SK-N-SH treated with all-trans-retinoic acid at 6 μM for 48 hours (cell line): ENCODE results near the gene SUSD4.

ENCODE experiments used
- ATAC-seq: fragments of 200-7000 bp; cut with Tn5 transposase; 3 replicates; pipeline ENCODE4 v1.9.1; 2020; ENCODE audit warnings: mild to moderate bottlenecking, moderate library complexity
- BACH2 ChIP-seq: fragments of 250-450 bp; sonication (Bioruptor Pico); IDR thresholded peaks from 2 replicates; pipeline ENCODE4 v1.9.0; 2021; ENCODE audit warnings: mild to moderate bottlenecking, borderline replicate concordance
- CSDC2 ChIP-seq: fragments of 250-450 bp; sonication (Bioruptor Pico); IDR thresholded peaks from 2 replicates; pipeline ENCODE4 v1.5.0; 2020; ENCODE audit warnings: mild to moderate bottlenecking, moderate library complexity
- ESRRG ChIP-seq: fragments of 250-450 bp; sonication (Bioruptor Pico); IDR thresholded peaks from 2 replicates; pipeline ENCODE4 v1.6.1; 2021; ENCODE audit warnings: mild to moderate bottlenecking
- GLIS3 ChIP-seq: fragments of 250-450 bp; sonication (Bioruptor Pico); IDR thresholded peaks from 2 replicates; pipeline ENCODE4 v1.5.0; 2020; ENCODE audit warnings: mild to moderate bottlenecking, moderate library complexity
- ISL1 ChIP-seq: fragments of 250-450 bp; sonication (Bioruptor Pico); IDR thresholded peaks from 2 replicates; pipeline ENCODE4 v2.1.2; 2022; ENCODE audit warnings: mild to moderate bottlenecking, moderate library complexity
- OSR1 ChIP-seq: fragments of 250-450 bp; sonication (Bioruptor Pico); IDR thresholded peaks from 2 replicates; pipeline ENCODE4 v1.8.0; 2022; ENCODE audit warnings: moderate library complexity, mild to moderate bottlenecking, inconsistent platforms
- PPARA ChIP-seq: fragments of 250-450 bp; sonication (Bioruptor Pico); IDR thresholded peaks from 2 replicates; pipeline ENCODE4 v1.5.0; 2020; ENCODE audit warnings: mild to moderate bottlenecking, borderline replicate concordance
- RARB ChIP-seq: fragments of 250-450 bp; sonication (Bioruptor Pico); IDR thresholded peaks from 2 replicates; pipeline ENCODE4 v1.8.0; 2021; ENCODE audit warnings: mild to moderate bottlenecking, moderate library complexity
- TCF4 ChIP-seq: fragments of 250-450 bp; sonication (Bioruptor Pico); IDR thresholded peaks from 2 replicates; pipeline ENCODE4 v1.8.0; 2021; ENCODE audit warnings: mild to moderate bottlenecking, moderate library complexity, borderline replicate concordance
- TOX ChIP-seq: fragments of 250-450 bp; sonication (Bioruptor Pico); IDR thresholded peaks from 2 replicates; pipeline ENCODE4 v1.8.0; 2021; ENCODE audit warnings: mild to moderate bottlenecking, moderate library complexity, borderline replicate concordance
- ZC3H10 ChIP-seq: fragments of 250-450 bp; sonication (Bioruptor Pico); IDR thresholded peaks from 2 replicates; pipeline ENCODE4 v1.5.1; 2021; ENCODE audit warnings: mild to moderate bottlenecking, moderate library complexity
- ZFP3 ChIP-seq: fragments of 250-450 bp; sonication (Bioruptor Pico); IDR thresholded peaks from 2 replicates; pipeline ENCODE4 v1.5.0; 2020; ENCODE audit warnings: mild to moderate bottlenecking, moderate library complexity
- ZFP30 ChIP-seq: fragments of 450-650 bp; formaldehyde crosslinking; IDR thresholded peaks from 2 replicates; pipeline ENCODE4 v1.5.0; 2022; ENCODE audit warnings: mild to moderate bottlenecking, moderate library complexity
- ZNF565 ChIP-seq: fragments of 450-650 bp; formaldehyde crosslinking; conservative IDR thresholded peaks from 2 replicates; pipeline ENCODE4 v1.5.0; 2020; ENCODE audit warnings: low read depth, mild to moderate bottlenecking, moderate library complexity
- ZNF70 ChIP-seq: fragments of 450-650 bp; formaldehyde crosslinking; IDR thresholded peaks from 2 replicates; pipeline ENCODE4 v1.5.0; 2020; ENCODE audit warnings: mild to moderate bottlenecking, moderate library complexity
- ZNF8 ChIP-seq: fragments of 450-650 bp; formaldehyde crosslinking; IDR thresholded peaks from 2 replicates; pipeline ENCODE4 v1.5.0; 2020; ENCODE audit warnings: mild to moderate bottlenecking, moderate library complexity
- TF ChIP-seq, protein P1 (sequence below): fragments of 250-450 bp; sonication (Bioruptor Pico); IDR thresholded peaks from 2 replicates; pipeline ENCODE4 v1.8.0; 2021; ENCODE audit warnings: low read depth, mild to moderate bottlenecking, moderate library complexity, borderline replicate concordance
- TF ChIP-seq, protein P2 (sequence below): fragments of 250-450 bp; sonication (Bioruptor Pico); IDR thresholded peaks from 2 replicates; pipeline ENCODE4 v1.5.0; 2020; ENCODE audit warnings: mild to moderate bottlenecking, moderate library complexity
- TF ChIP-seq, protein P3 (sequence below): fragments of 250-450 bp; sonication (Bioruptor Pico); IDR thresholded peaks from 2 replicates; pipeline ENCODE4 v1.5.1; 2021; ENCODE audit warnings: mild to moderate bottlenecking, moderate library complexity
- TF ChIP-seq, protein P4 (sequence below): fragments of 250-450 bp; sonication (Bioruptor Pico); IDR thresholded peaks from 2 replicates; pipeline ENCODE4 v1.5.1; 2020; ENCODE audit warnings: low read depth, mild to moderate bottlenecking, moderate library complexity

The SUSD4 gene

DNA sequence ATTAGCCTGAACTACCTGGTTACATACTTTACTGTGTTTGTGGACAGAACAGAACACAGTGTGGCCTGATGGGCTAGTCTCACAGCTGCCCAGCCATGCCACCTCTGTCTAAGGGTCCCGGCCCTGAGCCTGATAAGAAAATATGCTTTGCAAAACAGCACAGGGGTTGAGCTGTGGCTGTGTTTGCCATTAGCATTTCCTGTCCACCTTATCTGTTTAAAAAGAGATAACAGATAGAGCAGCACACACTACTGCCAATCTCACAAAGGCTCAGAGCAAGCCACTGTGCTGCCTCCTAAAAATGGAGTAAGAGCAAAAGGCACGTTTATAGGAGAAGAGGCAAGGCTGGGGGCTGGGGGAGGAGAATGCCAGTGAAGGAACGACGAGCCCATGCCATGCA is 95.0 kb downstream of the SUSD4 start:
- TF ChIP-seq, protein P1, sequence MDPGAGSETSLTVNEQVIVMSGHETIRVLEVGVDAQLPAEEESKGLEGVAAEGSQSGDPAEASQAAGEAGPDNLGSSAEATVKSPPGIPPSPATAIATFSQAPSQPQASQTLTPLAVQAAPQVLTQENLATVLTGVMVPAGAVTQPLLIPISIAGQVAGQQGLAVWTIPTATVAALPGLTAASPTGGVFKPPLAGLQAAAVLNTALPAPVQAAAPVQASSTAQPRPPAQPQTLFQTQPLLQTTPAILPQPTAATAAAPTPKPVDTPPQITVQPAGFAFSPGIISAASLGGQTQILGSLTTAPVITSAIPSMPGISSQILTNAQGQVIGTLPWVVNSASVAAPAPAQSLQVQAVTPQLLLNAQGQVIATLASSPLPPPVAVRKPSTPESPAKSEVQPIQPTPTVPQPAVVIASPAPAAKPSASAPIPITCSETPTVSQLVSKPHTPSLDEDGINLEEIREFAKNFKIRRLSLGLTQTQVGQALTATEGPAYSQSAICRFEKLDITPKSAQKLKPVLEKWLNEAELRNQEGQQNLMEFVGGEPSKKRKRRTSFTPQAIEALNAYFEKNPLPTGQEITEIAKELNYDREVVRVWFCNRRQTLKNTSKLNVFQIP (CRISPR knock-in tag): no peak
- no peak for TF ChIP-seq ZFP30 (CRISPR knock-in tag)
- no peak for TF ChIP-seq OSR1 (CRISPR knock-in tag)
- no peak for TF ChIP-seq CSDC2 (CRISPR knock-in tag)
- TF ChIP-seq, protein P2, sequence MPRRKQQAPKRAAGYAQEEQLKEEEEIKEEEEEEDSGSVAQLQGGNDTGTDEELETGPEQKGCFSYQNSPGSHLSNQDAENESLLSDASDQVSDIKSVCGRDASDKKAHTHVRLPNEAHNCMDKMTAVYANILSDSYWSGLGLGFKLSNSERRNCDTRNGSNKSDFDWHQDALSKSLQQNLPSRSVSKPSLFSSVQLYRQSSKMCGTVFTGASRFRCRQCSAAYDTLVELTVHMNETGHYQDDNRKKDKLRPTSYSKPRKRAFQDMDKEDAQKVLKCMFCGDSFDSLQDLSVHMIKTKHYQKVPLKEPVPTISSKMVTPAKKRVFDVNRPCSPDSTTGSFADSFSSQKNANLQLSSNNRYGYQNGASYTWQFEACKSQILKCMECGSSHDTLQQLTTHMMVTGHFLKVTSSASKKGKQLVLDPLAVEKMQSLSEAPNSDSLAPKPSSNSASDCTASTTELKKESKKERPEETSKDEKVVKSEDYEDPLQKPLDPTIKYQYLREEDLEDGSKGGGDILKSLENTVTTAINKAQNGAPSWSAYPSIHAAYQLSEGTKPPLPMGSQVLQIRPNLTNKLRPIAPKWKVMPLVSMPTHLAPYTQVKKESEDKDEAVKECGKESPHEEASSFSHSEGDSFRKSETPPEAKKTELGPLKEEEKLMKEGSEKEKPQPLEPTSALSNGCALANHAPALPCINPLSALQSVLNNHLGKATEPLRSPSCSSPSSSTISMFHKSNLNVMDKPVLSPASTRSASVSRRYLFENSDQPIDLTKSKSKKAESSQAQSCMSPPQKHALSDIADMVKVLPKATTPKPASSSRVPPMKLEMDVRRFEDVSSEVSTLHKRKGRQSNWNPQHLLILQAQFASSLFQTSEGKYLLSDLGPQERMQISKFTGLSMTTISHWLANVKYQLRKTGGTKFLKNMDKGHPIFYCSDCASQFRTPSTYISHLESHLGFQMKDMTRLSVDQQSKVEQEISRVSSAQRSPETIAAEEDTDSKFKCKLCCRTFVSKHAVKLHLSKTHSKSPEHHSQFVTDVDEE (CRISPR knock-in tag): no peak
- no peak for TF ChIP-seq ISL1 (CRISPR knock-in tag)
- TF ChIP-seq RARB (CRISPR knock-in tag): no peak
- TF ChIP-seq TCF4 (CRISPR knock-in tag): no peak; the same call in 1 of the 2 replicates
- TF ChIP-seq, protein P3, sequence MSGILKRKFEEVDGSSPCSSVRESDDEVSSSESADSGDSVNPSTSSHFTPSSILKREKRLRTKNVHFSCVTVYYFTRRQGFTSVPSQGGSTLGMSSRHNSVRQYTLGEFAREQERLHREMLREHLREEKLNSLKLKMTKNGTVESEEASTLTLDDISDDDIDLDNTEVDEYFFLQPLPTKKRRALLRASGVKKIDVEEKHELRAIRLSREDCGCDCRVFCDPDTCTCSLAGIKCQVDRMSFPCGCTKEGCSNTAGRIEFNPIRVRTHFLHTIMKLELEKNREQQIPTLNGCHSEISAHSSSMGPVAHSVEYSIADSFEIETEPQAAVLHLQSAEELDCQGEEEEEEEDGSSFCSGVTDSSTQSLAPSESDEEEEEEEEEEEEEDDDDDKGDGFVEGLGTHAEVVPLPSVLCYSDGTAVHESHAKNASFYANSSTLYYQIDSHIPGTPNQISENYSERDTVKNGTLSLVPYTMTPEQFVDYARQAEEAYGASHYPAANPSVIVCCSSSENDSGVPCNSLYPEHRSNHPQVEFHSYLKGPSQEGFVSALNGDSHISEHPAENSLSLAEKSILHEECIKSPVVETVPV: no peak
- TF ChIP-seq, protein P4, sequence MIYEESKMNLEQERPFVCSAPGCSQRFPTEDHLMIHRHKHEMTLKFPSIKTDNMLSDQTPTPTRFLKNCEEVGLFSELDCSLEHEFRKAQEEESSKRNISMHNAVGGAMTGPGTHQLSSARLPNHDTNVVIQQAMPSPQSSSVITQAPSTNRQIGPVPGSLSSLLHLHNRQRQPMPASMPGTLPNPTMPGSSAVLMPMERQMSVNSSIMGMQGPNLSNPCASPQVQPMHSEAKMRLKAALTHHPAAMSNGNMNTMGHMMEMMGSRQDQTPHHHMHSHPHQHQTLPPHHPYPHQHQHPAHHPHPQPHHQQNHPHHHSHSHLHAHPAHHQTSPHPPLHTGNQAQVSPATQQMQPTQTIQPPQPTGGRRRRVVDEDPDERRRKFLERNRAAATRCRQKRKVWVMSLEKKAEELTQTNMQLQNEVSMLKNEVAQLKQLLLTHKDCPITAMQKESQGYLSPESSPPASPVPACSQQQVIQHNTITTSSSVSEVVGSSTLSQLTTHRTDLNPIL (CRISPR knock-in tag): no peak
- ATAC-seq: no peak

DNA sequence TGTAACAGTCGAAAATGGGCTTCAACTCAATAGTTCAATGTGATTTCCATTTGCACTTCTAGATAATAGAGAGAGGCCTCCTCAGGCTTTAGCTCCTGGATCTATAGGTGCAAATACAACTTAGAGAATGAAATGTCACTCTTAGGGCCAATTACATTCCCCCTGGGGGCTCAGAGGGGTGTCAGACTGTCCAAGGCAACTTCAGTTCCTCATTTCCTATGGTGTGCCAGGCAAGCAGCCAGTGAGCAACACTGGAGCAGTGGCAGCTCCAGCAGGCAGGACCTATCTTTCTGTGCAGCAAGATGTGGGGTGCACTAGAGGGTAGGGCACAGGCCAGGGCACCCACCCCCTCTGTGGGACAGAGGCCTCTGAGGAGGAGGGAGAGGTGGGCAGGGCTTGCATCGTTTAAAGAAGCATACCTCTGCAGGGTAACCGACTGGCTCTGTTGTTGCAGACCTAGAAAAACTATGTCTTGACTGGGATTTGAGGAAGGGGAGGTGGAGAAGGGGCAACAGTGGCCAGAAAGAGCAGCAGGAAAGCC is 97.3 kb downstream of the SUSD4 start:
- no peak for ATAC-seq
- TF ChIP-seq PPARA (CRISPR knock-in tag) (no peak), RARB (CRISPR knock-in tag) (no peak), GLIS3 (no peak), ZFP30 (CRISPR knock-in tag) (no peak), OSR1 (CRISPR knock-in tag) (no peak), ZNF565 (CRISPR knock-in tag) (no peak), ZNF70 (CRISPR knock-in tag) (no peak), ZC3H10 (CRISPR knock-in tag) (no peak), ZFP3 (no peak), ZNF8 (CRISPR knock-in tag) (no peak), TCF4 (CRISPR knock-in tag) (no peak), CSDC2 (CRISPR knock-in tag) (no peak), TOX (CRISPR knock-in tag) (no peak), BACH2 (CRISPR knock-in tag) (no peak), ESRRG (CRISPR knock-in tag) (no peak), ISL1 (CRISPR knock-in tag) (no peak)
- TF ChIP-seq, protein P3: no peak
- TF ChIP-seq, protein P2 (CRISPR knock-in tag): no peak
- TF ChIP-seq, all 23 proteins: peak for 0
